Caco-2 (cell line): ENCODE data around the gene SPATA19. TPM values are rescaled to one million over a fixed set of nuclear protein-coding genes. Genes with fewer than 3 reads are reported as not detected.

ENCODE experiments used
- BruUV-seq: library from RNA; stranded (reverse); fragments of 400-500 nt; replicated peaks from 2 replicates; lab custom pipeline; 2021; lab: Mats Ljungman, UMichigan
- CTCF ChIA-PET: fragments of 300-600 bp; sonication (Branson Sonifier 250); formaldehyde crosslinking; loops from one replicate; lab custom pipeline; 2022; ENCODE audit warnings: antibody characterized with exemption; lab: Charles Lee
- POLR2A ChIA-PET: fragments of 300-600 bp; sonication (Branson Sonifier 250); formaldehyde crosslinking; loops from one replicate; lab custom pipeline; 2022; ENCODE audit warnings: antibody characterized with exemption; lab: Charles Lee
- DNase-seq, 2 experiments: peaks; one replicate each; pipeline versions ENCODE4 v3.0.0 to v3.0.0-alpha.2; 2020 to 2022
- H3K27me3 ChIP-seq: replicated peaks from 2 replicates; pipeline ENCODE4 v1.6.0; 2011; ENCODE audit warnings: low read length; ENCODE audit not compliant: control insufficient read depth, insufficient read depth
- H3K36me3 ChIP-seq: 2 replicates; pipeline ENCODE4 v1.5.1; 2011; ENCODE audit warnings: low read length; ENCODE audit not compliant: control insufficient read depth, insufficient read depth
- H3K4me1 ChIP-seq: fragments of 250-450 bp; sonication (Bioruptor Pico); 2 replicates; pipeline ENCODE4 v1.5.1; 2020; ENCODE audit warnings: mild to moderate bottlenecking
- H3K4me3 ChIP-seq: 2 replicates; pipeline ENCODE4 v1.5.1; 2011; ENCODE audit warnings: low read depth, mild to moderate bottlenecking, control low read depth, low read length
- H3K9me3 ChIP-seq: fragments of 250-450 bp; sonication (Bioruptor Pico); 2 replicates; pipeline ENCODE4 v1.5.1; 2020; ENCODE audit warnings: mild to moderate bottlenecking, moderate library complexity
- H3K27ac Mint-ChIP-seq: one replicate; pipeline ENCODE4 v1.8.0; 2022; ENCODE audit warnings: mixed read lengths; ENCODE audit not compliant: unreplicated experiment
- H3K27me3 Mint-ChIP-seq: one replicate; pipeline ENCODE4 v1.8.0; 2022; ENCODE audit warnings: mixed read lengths; ENCODE audit not compliant: insufficient read depth, unreplicated experiment
- H3K36me3 Mint-ChIP-seq: one replicate; pipeline ENCODE4 v1.8.0; 2022; ENCODE audit warnings: mild to moderate bottlenecking, mixed read lengths; ENCODE audit not compliant: insufficient read depth, unreplicated experiment
- H3K4me1 Mint-ChIP-seq: one replicate; pipeline ENCODE4 v1.8.0; 2022; ENCODE audit warnings: low read depth, mixed read lengths; ENCODE audit not compliant: unreplicated experiment
- H3K4me3 Mint-ChIP-seq: one replicate; pipeline ENCODE4 v1.8.0; 2022; ENCODE audit warnings: mild to moderate bottlenecking, moderate library complexity, mixed read lengths; ENCODE audit not compliant: unreplicated experiment
- H3K9me3 Mint-ChIP-seq: one replicate; pipeline ENCODE4 v1.8.0; 2022; ENCODE audit warnings: mixed read lengths; ENCODE audit not compliant: unreplicated experiment
- CTCF ChIP-seq, 2 experiments: fragments of 200-600 bp in 1 of 2; IDR thresholded peaks; 1 replicate in 1 of 2; 2 replicates in 1 of 2; pipeline versions ENCODE4 v1.5.1 to v1.8.0; 2011 to 2022; ENCODE audit warnings: antibody characterized with exemption in 1 of 2, control low read depth in 1 of 2, inconsistent platforms in 1 of 2, low read depth in 1 of 2, low read length in 1 of 2, mild to moderate bottlenecking in 1 of 2, moderate library complexity in 1 of 2; ENCODE audit not compliant: insufficient read depth in 1 of 2, severe bottlenecking in 1 of 2, unreplicated experiment in 1 of 2
- intact Hi-C: fragments of 100-400 bp; cut with micrococcal nuclease; formaldehyde crosslinking; loops from one replicate; pipeline ENCODE4 v1.10.0; 2022; ENCODE audit not compliant: unreplicated experiment
- total RNA-seq: library from RNA; stranded (reverse); gene quantifications from 2 replicates; pipeline ENCODE4 v1.2.3, GENCODE V29; 2022

The SPATA19 gene
- total RNA-seq, 1 experiment from 2014 or later = not detected

- H3K36me3 Mint-ChIP-seq = no peaks in the 10 kb centered on the region
Observed at GRCh38 chr11:133844217-133844616, 1.1 kb downstream of the SPATA19 start.

GRCh38 chr11:133843454-133843987, 1.8 kb downstream of the SPATA19 start:
- H3K27me3 ChIP-seq = no peaks in the 10 kb centered on the region
- no peak overlapping the region for H3K4me3 ChIP-seq
- no peaks in the 10 kb centered on the region; the same call in 1 of the 2 replicates for H3K9me3 ChIP-seq
- POLR2A ChIA-PET = no interaction called here
- no peak for TF ChIP-seq CTCF (IDR thresholded peaks at IDR 0.05; ENCODE audit: insufficient read depth in 1 of 2, low read depth in 1 of 2, low read length in 1 of 2, severe bottlenecking in 1 of 2, unreplicated experiment in 1 of 2)
- H3K36me3 ChIP-seq = no peaks in the 10 kb centered on the region
- no TSS peak for BruUV-seq
- no peaks in the 10 kb centered on the region for H3K36me3 Mint-ChIP-seq
- CTCF ChIA-PET = no interaction called here
- H3K27ac Mint-ChIP-seq = no peak overlapping the region
- H3K4me1 Mint-ChIP-seq = no peaks in the 10 kb centered on the region
- no peak overlapping the region for H3K4me3 Mint-ChIP-seq
- H3K9me3 Mint-ChIP-seq = no peaks in the 10 kb centered on the region
- H3K27me3 Mint-ChIP-seq = peaks cover 21% of the 10 kb centered on the region
- DNase-seq = no peak
- peaks cover 6% of the 10 kb centered on the region; the same call in 1 of the 2 replicates for H3K4me1 ChIP-seq
- intact Hi-C loops = no loop called here

More at GRCh38 chr11:133844217-133844616, 1.1 kb downstream of the SPATA19 start:
- Histone ChIP-seq H3K9me3 (no peaks in the 10 kb centered on the region; the same call in 1 of the 2 replicates), H3K27me3 (no peaks in the 10 kb centered on the region), H3K36me3 (no peaks in the 10 kb centered on the region), H3K4me3 (no peak overlapping the region), H3K4me1 (peaks cover 6% of the 10 kb centered on the region; the same call in 1 of the 2 replicates)
- Mint-ChIP-seq H3K9me3 (no peaks in the 10 kb centered on the region), H3K27ac (no peak overlapping the region), H3K4me3 (no peak overlapping the region), H3K4me1 (no peaks in the 10 kb centered on the region), H3K27me3 (peaks cover 21% of the 10 kb centered on the region)
- CTCF ChIA-PET = no interaction called here
- TF ChIP-seq CTCF (IDR thresholded peaks at IDR 0.05; ENCODE audit: insufficient read depth in 1 of 2, low read depth in 1 of 2, low read length in 1 of 2, severe bottlenecking in 1 of 2, unreplicated experiment in 1 of 2) = no peak
- no peak for DNase-seq
- BruUV-seq = no TSS peak
- POLR2A ChIA-PET = no interaction called here
- intact Hi-C loops = no loop called here

GRCh38 chr11:133842730-133843129, 2.6 kb downstream of the SPATA19 start:
- Histone ChIP-seq H3K27me3 (no peaks in the 10 kb centered on the region), H3K36me3 (no peaks in the 10 kb centered on the region), H3K9me3 (peaks cover 6% of the 10 kb centered on the region; the same call in 1 of the 2 replicates), H3K4me3 (no peak overlapping the region), H3K4me1 (peaks cover 6% of the 10 kb centered on the region; the same call in 1 of the 2 replicates)
- no peaks in the 10 kb centered on the region for H3K36me3 Mint-ChIP-seq
- no peak for DNase-seq
- H3K4me3 Mint-ChIP-seq = no peak overlapping the region
- peaks cover 7% of the 10 kb centered on the region for H3K9me3 Mint-ChIP-seq
- H3K4me1 Mint-ChIP-seq = no peaks in the 10 kb centered on the region
- no TSS peak for BruUV-seq
- ChIA-PET POLR2A (no interaction called here), CTCF (no interaction called here)
- peaks cover 19% of the 10 kb centered on the region for H3K27me3 Mint-ChIP-seq
- TF ChIP-seq CTCF (IDR thresholded peaks at IDR 0.05; ENCODE audit: insufficient read depth in 1 of 2, low read depth in 1 of 2, low read length in 1 of 2, severe bottlenecking in 1 of 2, unreplicated experiment in 1 of 2) = no peak
- H3K27ac Mint-ChIP-seq = no peak overlapping the region
- intact Hi-C loops = no loop called here
